ENCODE data around the gene ZG16B.

- TF ChIP-seq POLR2A (IDR thresholded peaks at IDR 0.05) (no peak), CTCF (IDR thresholded peaks at IDR 0.05) (no peak)
Observed at GRCh38 chr16:2817340-2818271, 12.5 kb upstream of the ZG16B start.
